Forelimb muscle (tissue), 1 donor: ENCODE data around the gene MOB1A. TPM values are rescaled to one million over a fixed set of nuclear protein-coding genes. Genes with fewer than 3 reads are reported as not detected.

Experiments
- DNase-seq: peaks from one replicate; pipeline ENCODE4 v3.0.0-alpha.2; 2013; ENCODE audit warnings: low read depth
- polyA plus RNA-seq: library from polyadenylated mRNA; unstranded; fragments of 120-200 nt; gene quantifications from one replicate; pipeline ENCODE4 v1.2.1, GENCODE V29; 2013; ENCODE audit not compliant: insufficient read length

The MOB1A gene
- polyA plus RNA-seq, 1 donor: 41.5 TPM

GRCh38 chr2:74103763-74104162 is 74.9 kb downstream of the MOB1A start:
- DNase-seq: no peak

Other genes with a start within 250 kb of the MOB1A start
- 9.0 TPM for gene TET3, start 194.0 kb downstream of the MOB1A start, polyA plus RNA-seq
- gene BOLA3, start 31.0 kb downstream of the MOB1A start, polyA plus RNA-seq: 23.3 TPM
- gene MTHFD2, start 19.7 kb upstream of the MOB1A start, polyA plus RNA-seq: 21.8 TPM
- gene SLC4A5, start 164.5 kb upstream of the MOB1A start, polyA plus RNA-seq: 2.0 TPM
- gene DCTN1, start 201.4 kb upstream of the MOB1A start, polyA plus RNA-seq: 98.0 TPM
- 2.2 TPM for gene C2orf81, start 242.7 kb upstream of the MOB1A start, polyA plus RNA-seq
- gene WDR54, start 242.9 kb upstream of the MOB1A start, polyA plus RNA-seq: 8.7 TPM